B cell (primary cell): ENCODE results near the gene KPNB1. TPM values are rescaled to one million over a fixed set of nuclear protein-coding genes. Genes with fewer than 3 reads are reported as not detected.

ENCODE experiments used
- ATAC-seq: fragments of 200-7000 bp; cut with Tn5 transposase; one replicate; pipeline ENCODE4 v1.10.0; 2021; ENCODE audit warnings: low read depth, mild to moderate bottlenecking, moderate number of reproducible peaks, moderate library complexity
- CTCF ChIA-PET: fragments of 350-600 bp; sonication (Branson Sonifier 250); formaldehyde crosslinking; loops from one replicate; lab custom pipeline; 2021; ENCODE audit warnings: antibody characterized with exemption, inconsistent platforms; lab: Charles Lee
- POLR2A ChIA-PET: fragments of 350-600 bp; sonication (Branson Sonifier 250); formaldehyde crosslinking; loops from one replicate; lab custom pipeline; 2021; ENCODE audit warnings: antibody characterized with exemption; lab: Charles Lee
- DNase-seq: peaks from one replicate; pipeline ENCODE4 v3.0.0; 2013
- H2AFZ ChIP-seq: 2 replicates; pipeline ENCODE4 v1.6.1; 2012; ENCODE audit warnings: mild to moderate bottlenecking, low read depth, low read length; ENCODE audit not compliant: insufficient read depth, poor library complexity, severe bottlenecking
- H3K27ac ChIP-seq, 2 donors: 1 replicate in 1 of 2; 2 replicates in 1 of 2; pipeline ENCODE4 v1.5.1; 2012 to 2013; ENCODE audit warnings: low read length in 2 of 2, mild to moderate bottlenecking in 2 of 2, moderate library complexity in 1 of 2
- H3K27me3 ChIP-seq, 4 experiments: fragments of 200-600 bp in 1 of 4; sonication (generic) in 1 of 4; replicated peaks in 1 of 4; 1 replicate in 2 of 4; 2 replicates in 2 of 4; pipeline versions ENCODE4 v1.6.1 to v1.7.0; 2013 to 2016; ENCODE audit warnings: low read length in 3 of 4, mild to moderate bottlenecking in 2 of 4, mixed read lengths in 1 of 4, moderate library complexity in 1 of 4; ENCODE audit not compliant: insufficient read depth in 4 of 4, control insufficient read depth in 3 of 4; ENCODE audit errors: control extremely low read depth in 1 of 4
- H3K36me3 ChIP-seq, 2 experiments: replicated peaks in 1 of 2; 1 replicate in 1 of 2; 2 replicates in 1 of 2; pipeline versions ENCODE4 v1.6.1 to v1.7.1; 2013; ENCODE audit warnings: low read length in 1 of 2; ENCODE audit not compliant: insufficient read depth in 2 of 2, control insufficient read depth in 1 of 2; ENCODE audit errors: control extremely low read depth in 1 of 2, extremely low read depth in 1 of 2
- H3K4me1 ChIP-seq, 2 donors: fragments of 200-600 bp in 1 of 2; sonication (generic) in 1 of 2; 1 replicate in 1 of 2; 2 replicates in 1 of 2; pipeline versions ENCODE4 v1.5.1 to v1.6.1; 2013 to 2017; ENCODE audit warnings: low read length in 2 of 2; ENCODE audit not compliant: control insufficient read depth in 2 of 2, insufficient read depth in 2 of 2
- H3K4me2 ChIP-seq: replicated peaks from 2 replicates; pipeline ENCODE3; 2012; ENCODE audit warnings: mild to moderate bottlenecking, low read depth, low read length; ENCODE audit not compliant: poor library complexity, severe bottlenecking
- H3K4me3 ChIP-seq, 5 experiments: fragments of 200-600 bp in 1 of 5; sonication (generic) in 1 of 5; 1 replicate in 3 of 5; 2 replicates in 2 of 5; pipeline versions ENCODE4 v1.5.1 to v1.7.0; 2011 to 2016; ENCODE audit warnings: low read length in 4 of 5, mild to moderate bottlenecking in 4 of 5, low read depth in 2 of 5, control low read depth in 1 of 5, moderate library complexity in 1 of 5; ENCODE audit not compliant: insufficient read depth in 1 of 5; ENCODE audit errors: control extremely low read depth in 1 of 5, extremely low read depth in 1 of 5
- H3K79me2 ChIP-seq: fragments of 200-600 bp; sonication (generic); one replicate; pipeline ENCODE4 v1.6.0; 2016; ENCODE audit warnings: low read length; ENCODE audit not compliant: control insufficient read depth, insufficient read depth
- H3K9ac ChIP-seq: fragments of 200-600 bp; sonication (generic); 2 replicates; pipeline ENCODE4 v1.6.1; 2017; ENCODE audit warnings: mild to moderate bottlenecking, low read length, moderate library complexity
- H3K9me3 ChIP-seq, 3 donors: one replicate each; pipeline versions ENCODE4 v1.6.1 to v1.7.1; 2013; ENCODE audit warnings: low read length in 2 of 3; ENCODE audit not compliant: control insufficient read depth in 2 of 3, insufficient read depth in 1 of 3; ENCODE audit errors: control extremely low read depth in 1 of 3
- H4K20me1 ChIP-seq: 2 replicates; pipeline ENCODE4 v1.6.0; 2012; ENCODE audit warnings: mild to moderate bottlenecking, low read length; ENCODE audit not compliant: insufficient read depth, control insufficient read depth, poor library complexity, severe bottlenecking
- H3K27ac Mint-ChIP-seq: one replicate; pipeline ENCODE4 v1.8.0; 2021; ENCODE audit warnings: mixed read lengths
- H3K27me3 Mint-ChIP-seq: one replicate; pipeline ENCODE4 v1.8.0; 2021; ENCODE audit warnings: mixed read lengths
- H3K4me1 Mint-ChIP-seq: one replicate; pipeline ENCODE4 v1.8.0; 2021; ENCODE audit warnings: mixed read lengths
- H3K4me3 Mint-ChIP-seq: one replicate; pipeline ENCODE4 v1.8.0; 2021; ENCODE audit warnings: mixed read lengths
- H3K9me3 Mint-ChIP-seq: one replicate; pipeline ENCODE4 v1.8.0; 2022; ENCODE audit warnings: mixed read lengths; ENCODE audit not compliant: insufficient read depth
- CTCF ChIP-seq: fragments of 200-600 bp; IDR thresholded peaks from one replicate; pipeline ENCODE4 v1.8.0; 2022; ENCODE audit warnings: antibody characterized with exemption, mild to moderate bottlenecking
- EZH2 ChIP-seq: IDR thresholded peaks from 2 replicates; pipeline ENCODE4 v1.6.1; 2012; ENCODE audit warnings: borderline replicate concordance, low read depth, mild to moderate bottlenecking, moderate library complexity, low read length; ENCODE audit not compliant: insufficient read depth, poor library complexity, severe bottlenecking
- whole genome bisulfite sequencing: methylation state at CpG from one replicate; pipeline ENCODE4 v1.1.5; 2013; ENCODE audit warnings: missing lambda C conversion rate; ENCODE audit not compliant: insufficient coverage; 5-methylcytosine and 5-hydroxymethylcytosine counted together
- intact Hi-C: fragments of 100-400 bp; cut with micrococcal nuclease; formaldehyde crosslinking; loops from one replicate; pipeline ENCODE4 v1.10.0; 2022
- polyA plus RNA-seq: library from polyadenylated mRNA; depleted of rRNA; stranded (reverse); fragments of >200 nt; gene quantifications from 2 replicates; pipeline ENCODE4 v1.2.3, GENCODE V29; 2012
- total RNA-seq, 2 donors: library from RNA; stranded (reverse); fragments of 120-200 nt in 1 of 2; gene quantifications; 1 replicate in 1 of 2; 2 replicates in 1 of 2; pipeline versions ENCODE4 v1.2.3 to v1.2.4, GENCODE V29; 2013 to 2022

The KPNB1 gene
- total and polyA plus RNA-seq, 2 donors (not counting 1 experiment from before 2014, with no cell fraction given) = 60.6 to 278 TPM

- no peak overlapping the region for H3K9ac ChIP-seq
- no peaks in the 10 kb centered on the region for H3K9me3 Mint-ChIP-seq
- no peaks in the 10 kb centered on the region for H4K20me1 ChIP-seq
- H3K27ac Mint-ChIP-seq = no peak overlapping the region
- ChIA-PET CTCF (no interaction called here), POLR2A (no interaction called here)
- H3K4me2 ChIP-seq = no peak overlapping the region
- no peak overlapping the region for H3K4me3 Mint-ChIP-seq
- H3K27me3 Mint-ChIP-seq = no peaks in the 10 kb centered on the region
- no peaks in the 10 kb centered on the region for H3K9me3 ChIP-seq
- TF ChIP-seq CTCF = no peak
- TF ChIP-seq EZH2 = no peak
- DNase-seq (no peak), ATAC-seq (no peak)
- H2AFZ ChIP-seq = no peak overlapping the region
- H3K4me1 Mint-ChIP-seq = no peaks in the 10 kb centered on the region
- 94% methylated on average over 4 of the region's 5 CpGs for WGBS
- no peaks in the 10 kb centered on the region for H3K27me3 ChIP-seq
- H3K36me3 ChIP-seq = peaks cover 1 to 4% of the 10 kb centered on the region in 2 experiments
- intact Hi-C loops = no loop called here
- no peaks in the 10 kb centered on the region for H3K4me1 ChIP-seq
- H3K4me3 ChIP-seq = no peak overlapping the region
- H3K79me2 ChIP-seq = no peaks in the 10 kb centered on the region
- H3K27ac ChIP-seq = no peak overlapping the region
These were observed 19.9 kb upstream of the KPNB1 start for GRCh38 chr17:47629826-47630225.

DNA sequence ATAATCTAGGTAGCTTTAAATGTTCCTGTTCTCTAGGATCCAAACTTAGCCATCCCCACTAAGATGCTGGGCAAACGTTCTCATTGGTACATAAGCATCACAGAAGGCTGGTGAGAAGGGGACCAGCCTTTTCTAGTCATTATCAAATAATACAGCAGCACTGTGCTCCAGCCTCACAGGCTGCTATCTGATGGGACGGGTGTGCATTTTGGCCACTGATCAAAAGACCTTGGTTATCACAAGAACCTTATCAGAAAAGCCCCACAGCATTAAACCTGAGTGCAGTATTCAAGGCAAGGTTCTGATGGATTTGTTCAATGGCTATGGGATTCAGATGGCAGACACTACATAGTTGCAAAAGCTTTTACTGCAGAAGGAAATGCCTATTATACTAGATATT is 19.1 kb upstream of the KPNB1 start:
- H3K27me3 Mint-ChIP-seq = no peaks in the 10 kb centered on the region
- TF ChIP-seq CTCF = no peak
- no peak for TF ChIP-seq EZH2
- Histone ChIP-seq H2AFZ (no peak overlapping the region), H4K20me1 (no peaks in the 10 kb centered on the region), H3K79me2 (no peaks in the 10 kb centered on the region), H3K4me3 (no peak overlapping the region), H3K4me2 (no peak overlapping the region), H3K27me3 (no peaks in the 10 kb centered on the region), H3K4me1 (no peaks in the 10 kb centered on the region), H3K36me3 (peaks cover 1 to 4% of the 10 kb centered on the region in 2 experiments), H3K27ac (no peak overlapping the region), H3K9me3 (no peaks in the 10 kb centered on the region), H3K9ac (no peak overlapping the region)
- no peaks in the 10 kb centered on the region for H3K4me1 Mint-ChIP-seq
- no peak overlapping the region for H3K27ac Mint-ChIP-seq
- ChIA-PET CTCF (no interaction called here), POLR2A (no interaction called here)
- 100% methylated on average over 1 of the region's 2 CpGs for WGBS
- no peak for DNase-seq
- intact Hi-C loops = no loop called here
- no peak for ATAC-seq
- H3K4me3 Mint-ChIP-seq = no peak overlapping the region
- no peaks in the 10 kb centered on the region for H3K9me3 Mint-ChIP-seq
